CMK (cell line): ENCODE data around the gene SHISA7.
"Not testable (repeated sequence)": the region's sequence is repeated elsewhere in the genome, so short reads cannot be mapped to it uniquely, and the experiment has no call there.

Experiments used
- DNase-seq: peaks from one replicate; pipeline ENCODE4 v3.0.0-alpha.2; 2010; ENCODE audit warnings: low read depth

SHISA7 gene

GRCh38 chr19:55446060-55446459, 3.0 kb upstream of the SHISA7 start:
- no peak for DNase-seq

- no peak for DNase-seq
These were observed 1.5 kb upstream of the SHISA7 start for GRCh38 chr19:55444646-55445045.

GRCh38 chr19:55443824-55444480, 852 bp upstream of the SHISA7 start:
- peak; percentile 78 for DNase-seq

- no peak for DNase-seq
These were observed 633 bp downstream of the SHISA7 start for GRCh38 chr19:55442372-55442961.

- no peak for DNase-seq
These were observed 1.3 kb downstream of the SHISA7 start for GRCh38 chr19:55441692-55442321.

- DNase-seq, result no peak
These were observed 1.8 kb downstream of the SHISA7 start for GRCh38 chr19:55441319-55441691.

GRCh38 chr19:55440411-55441105, 2.5 kb downstream of the SHISA7 start:
- DNase-seq, result no peak

- DNase-seq, result no peak
These were observed 4.0 kb downstream of the SHISA7 start for GRCh38 chr19:55439052-55439451.

- no peak for DNase-seq
These were observed 5.7 kb downstream of the SHISA7 start for GRCh38 chr19:55437410-55437809.

- no peak for DNase-seq
These were observed 6.3 kb downstream of the SHISA7 start for GRCh38 chr19:55436847-55437246.

- no peak for DNase-seq
These were observed 8.1 kb downstream of the SHISA7 start for GRCh38 chr19:55435020-55435419.

- DNase-seq, result no peak
These were observed 8.7 kb downstream of the SHISA7 start for GRCh38 chr19:55434356-55434919.

GRCh38 chr19:55433292-55433691, 9.8 kb downstream of the SHISA7 start:
- no peak for DNase-seq

- DNase-seq, result no peak
These were observed 10.7 kb downstream of the SHISA7 start for GRCh38 chr19:55432241-55432959.

- DNase-seq, result no peak
These were observed 11.9 kb downstream of the SHISA7 start for GRCh38 chr19:55431183-55431582.

- DNase-seq, result no peak
These were observed 17.1 kb downstream of the SHISA7 start for GRCh38 chr19:55426042-55426441.

- DNase-seq, result no peak
These were observed 18.6 kb downstream of the SHISA7 start for GRCh38 chr19:55424518-55424917.

- no peak for DNase-seq
These were observed 19.7 kb downstream of the SHISA7 start for GRCh38 chr19:55423225-55424005.

GRCh38 chr19:55421281-55421680, 21.8 kb downstream of the SHISA7 start:
- DNase-seq, result not testable (repeated sequence)

GRCh38 chr19:55419624-55420236, 23.4 kb downstream of the SHISA7 start:
- DNase-seq, result no peak

- no peak for DNase-seq
These were observed 24.0 kb downstream of the SHISA7 start for GRCh38 chr19:55419103-55419502.
